Muscle of leg (tissue), 11 donors: ENCODE measurements around the gene ZFYVE16. TPM values are rescaled to one million over a fixed set of nuclear protein-coding genes. Genes with fewer than 3 reads are reported as not detected.
"Not testable (repeated sequence)": the region's sequence is repeated elsewhere in the genome, so short reads cannot be mapped to it uniquely, and the experiment has no call there.

Source experiments
- DNase-seq: peaks from one replicate; pipeline ENCODE4 v3.0.0; 2013
- H3K27ac ChIP-seq: one replicate; pipeline ENCODE4 v1.5.1; 2013; ENCODE audit warnings: mild to moderate bottlenecking, low read length, control low read depth
- H3K27me3 ChIP-seq: one replicate; pipeline ENCODE4 v1.6.1; 2013; ENCODE audit warnings: low read length; ENCODE audit not compliant: control insufficient read depth, insufficient read depth
- H3K36me3 ChIP-seq: one replicate; pipeline ENCODE4 v1.6.1; 2013; ENCODE audit warnings: low read length; ENCODE audit not compliant: control insufficient read depth, insufficient read depth
- H3K4me1 ChIP-seq: one replicate; pipeline ENCODE4 v1.6.1; 2013; ENCODE audit warnings: low read length; ENCODE audit not compliant: control insufficient read depth, insufficient read depth
- H3K4me3 ChIP-seq: one replicate; pipeline ENCODE4 v1.5.1; 2013; ENCODE audit warnings: low read length, control low read depth
- H3K9me3 ChIP-seq: replicated peaks from 2 replicates; pipeline ENCODE4 v1.6.1; 2013; ENCODE audit warnings: low read depth, low read length; ENCODE audit not compliant: control insufficient read depth
- WGBS: methylation state at CpG from one replicate; pipeline ENCODE4 v1.1.5; 2013; ENCODE audit warnings: missing lambda C conversion rate; ENCODE audit not compliant: insufficient coverage; 5-methylcytosine and 5-hydroxymethylcytosine counted together
- polyA plus RNA-seq, 8 donors: library from polyadenylated mRNA; unstranded; fragments of 120-200 nt; gene quantifications; one replicate each; pipeline versions ENCODE4 v1.2.1 to v1.2.3, GENCODE V29; 2013; ENCODE audit warnings: inconsistent platforms in 1 of 8, low replicate concordance in 1 of 8; ENCODE audit not compliant: insufficient read length in 8 of 8, insufficient read depth in 1 of 8
- total RNA-seq: library from RNA; stranded (reverse); fragments of 120-200 nt; gene quantifications from one replicate; pipeline ENCODE4 v1.2.4, GENCODE V29; 2013

The ZFYVE16 gene
- total and polyA plus RNA-seq, 9 donors = 31.2 to 67.8 (median 50.8) TPM

GRCh38 chr5:80442742-80443141 is 34.9 kb downstream of the ZFYVE16 start:
- no peak for DNase-seq
- no peak overlapping the region for H3K4me3 ChIP-seq
- H3K27ac ChIP-seq = no peak overlapping the region
- no peaks in the 10 kb centered on the region for H3K27me3 ChIP-seq
- H3K36me3 ChIP-seq = peaks cover 34% of the 10 kb centered on the region
- no peaks in the 10 kb centered on the region for H3K9me3 ChIP-seq
- no peaks in the 10 kb centered on the region for H3K4me1 ChIP-seq

DNA sequence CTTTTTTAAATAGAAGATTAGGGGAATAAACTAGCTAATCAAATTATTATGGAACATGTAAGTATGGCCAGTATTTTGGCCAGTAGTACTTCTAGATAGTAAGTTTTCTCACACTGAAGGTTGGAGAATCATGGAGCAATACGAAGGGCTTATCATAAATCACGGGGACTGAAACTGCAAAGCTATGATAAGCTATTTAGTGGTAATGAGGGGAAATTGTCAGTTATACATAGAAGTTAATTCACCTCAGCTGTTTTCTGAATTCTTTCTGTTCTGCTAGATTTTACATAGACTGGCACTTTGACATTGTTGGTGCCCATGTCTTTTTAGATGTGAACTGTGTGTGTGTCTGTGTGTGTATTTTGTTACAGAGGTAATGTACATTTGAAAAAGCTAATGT is 45.5 kb downstream of the ZFYVE16 start:
- Histone ChIP-seq H3K9me3 (no peaks in the 10 kb centered on the region), H3K4me1 (no peaks in the 10 kb centered on the region), H3K27me3 (no peaks in the 10 kb centered on the region), H3K36me3 (peaks cover 9% of the 10 kb centered on the region), H3K4me3 (no peak overlapping the region), H3K27ac (no peak overlapping the region)
- WGBS = no CpG with 5 or more reads among the region's 2 CpGs
- no peak for DNase-seq

DNA sequence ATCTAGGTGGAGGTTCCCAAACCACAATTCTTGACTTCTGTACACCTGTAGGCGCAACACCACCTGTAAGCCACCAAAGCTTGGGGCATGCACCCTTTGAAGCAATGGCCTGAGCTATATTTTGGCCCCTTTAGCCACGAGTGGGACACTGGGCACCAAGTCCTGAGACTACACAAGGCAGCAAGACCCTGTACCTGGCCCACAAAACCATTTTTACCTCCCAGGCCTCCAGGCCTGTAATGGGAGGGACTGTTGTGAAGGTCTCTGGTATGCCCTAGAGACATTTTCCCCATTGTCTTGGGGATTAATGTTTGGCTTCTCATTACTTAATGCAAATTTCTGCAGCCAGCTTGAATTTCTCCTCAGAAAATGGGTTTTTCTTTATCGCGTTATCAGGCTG is 55.4 kb downstream of the ZFYVE16 start:
- no peak for DNase-seq
- Histone ChIP-seq H3K4me3 (no peak overlapping the region), H3K4me1 (no peaks in the 10 kb centered on the region), H3K9me3 (peaks cover 13% of the 10 kb centered on the region), H3K36me3 (peaks cover 27% of the 10 kb centered on the region), H3K27ac (no peak overlapping the region), H3K27me3 (no peaks in the 10 kb centered on the region)
- WGBS = 100% methylated on average over 3 of the region's 4 CpGs

GRCh38 chr5:80466669-80467485 is 59.0 kb downstream of the ZFYVE16 start:
- no peak overlapping the region for H3K4me3 ChIP-seq
- H3K9me3 ChIP-seq = peaks cover 19% of the 10 kb centered on the region
- DNase-seq = no peak
- H3K27ac ChIP-seq = no peak overlapping the region
- H3K36me3 ChIP-seq = peaks cover 34% of the 10 kb centered on the region
- WGBS = no CpG with 5 or more reads among the region's 4 CpGs
- no peaks in the 10 kb centered on the region for H3K4me1 ChIP-seq
- H3K27me3 ChIP-seq = no peaks in the 10 kb centered on the region

DNA sequence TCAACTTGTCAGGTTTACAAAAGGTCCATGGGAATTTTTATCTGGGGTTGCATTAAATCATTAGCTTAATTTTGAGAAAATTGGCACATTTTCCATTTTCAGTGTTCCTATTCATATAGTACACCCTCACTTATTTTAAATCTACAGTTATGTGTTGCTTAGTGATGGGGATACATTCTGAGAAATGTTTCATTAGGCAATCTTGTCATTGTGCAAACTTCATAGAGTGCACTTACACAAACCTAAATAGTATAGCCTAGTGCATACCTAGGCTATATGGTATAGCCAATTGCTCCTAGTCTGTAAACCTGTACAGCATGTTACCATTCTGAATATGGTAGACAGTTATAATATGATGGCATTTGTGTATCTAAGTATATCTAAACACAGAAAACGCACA is 60.3 kb downstream of the ZFYVE16 start:
- peaks cover 22% of the 10 kb centered on the region for H3K36me3 ChIP-seq
- H3K27me3 ChIP-seq = no peaks in the 10 kb centered on the region
- H3K4me1 ChIP-seq = no peaks in the 10 kb centered on the region
- no CpG with 5 or more reads among the region's 1 CpG for WGBS
- H3K4me3 ChIP-seq = no peak overlapping the region
- H3K27ac ChIP-seq = no peak overlapping the region
- DNase-seq = no peak
- H3K9me3 ChIP-seq = peaks cover 19% of the 10 kb centered on the region

- Histone ChIP-seq H3K36me3 (peaks cover 13% of the 10 kb centered on the region), H3K9me3 (peaks cover 12% of the 10 kb centered on the region)
- not testable (repeated sequence) for DNase-seq, H3K27me3 ChIP-seq, H3K4me3 ChIP-seq, H3K27ac ChIP-seq, H3K4me1 ChIP-seq
- WGBS = no CpG with 5 or more reads among the region's 2 CpGs
Observed at GRCh38 chr5:80470631-80471030, 62.8 kb downstream of the ZFYVE16 start.

GRCh38 chr5:80474929-80475328 is 67.1 kb downstream of the ZFYVE16 start:
- H3K36me3 ChIP-seq = peaks cover 7% of the 10 kb centered on the region
- no peak overlapping the region for H3K27ac ChIP-seq
- H3K4me1 ChIP-seq = no peaks in the 10 kb centered on the region
- DNase-seq = no peak
- WGBS = no CpG with 5 or more reads among the region's 2 CpGs
- H3K9me3 ChIP-seq = peaks cover 8% of the 10 kb centered on the region
- H3K27me3 ChIP-seq = no peaks in the 10 kb centered on the region
- no peak overlapping the region for H3K4me3 ChIP-seq

DNA sequence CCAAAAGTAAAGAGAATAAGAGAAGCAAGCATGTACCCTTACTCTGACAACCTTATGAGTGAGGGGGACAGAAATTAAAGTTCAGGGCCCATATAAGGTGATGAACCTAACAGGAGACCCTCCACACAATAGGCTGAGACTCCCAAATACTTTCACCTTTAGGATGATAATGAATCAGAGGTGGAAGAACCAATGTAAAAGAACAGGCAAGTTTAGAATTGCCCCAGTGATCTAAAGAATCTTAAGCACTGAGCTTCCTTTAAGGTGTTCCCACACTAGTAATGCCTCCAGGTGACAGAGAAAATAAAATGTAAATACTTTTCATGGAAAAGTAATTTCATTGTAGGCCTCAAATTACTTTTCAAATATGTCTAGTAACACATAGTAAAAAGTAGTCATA is 71.8 kb downstream of the ZFYVE16 start:
- Histone ChIP-seq H3K4me1 (no peaks in the 10 kb centered on the region), H3K27me3 (no peaks in the 10 kb centered on the region), H3K27ac (no peak overlapping the region), H3K9me3 (peaks cover 11% of the 10 kb centered on the region), H3K4me3 (no peak overlapping the region), H3K36me3 (peaks cover 7% of the 10 kb centered on the region)
- DNase-seq = no peak

DNA sequence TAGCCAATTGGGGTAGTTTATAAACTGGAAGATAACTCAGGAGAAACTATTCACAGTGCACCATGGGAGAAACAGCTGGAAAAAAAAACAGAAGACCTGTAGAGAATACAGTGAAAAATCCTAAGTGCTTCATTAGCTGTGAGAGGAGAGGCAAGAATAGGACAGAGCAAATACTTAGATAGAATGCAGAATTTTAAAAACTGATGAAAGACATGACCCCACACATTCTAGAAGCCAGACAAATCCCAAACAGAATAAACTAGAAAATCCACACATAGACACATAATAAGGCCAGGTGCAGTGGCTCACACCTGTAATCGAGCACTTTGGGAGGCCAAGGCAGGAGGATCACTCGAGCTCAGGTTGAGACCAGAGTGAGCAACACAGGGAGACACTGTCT is 72.5 kb downstream of the ZFYVE16 start:
- H3K4me3 ChIP-seq = no peak overlapping the region
- WGBS = 93% methylated on average over 2 of the region's 2 CpGs
- peaks cover 7% of the 10 kb centered on the region for H3K36me3 ChIP-seq

GRCh38 chr5:80481019-80481893 is 73.4 kb downstream of the ZFYVE16 start:
- Histone ChIP-seq H3K4me1 (no peaks in the 10 kb centered on the region), H3K27ac (no peak overlapping the region), H3K4me3 (no peak overlapping the region), H3K36me3 (peaks cover 7% of the 10 kb centered on the region), H3K27me3 (no peaks in the 10 kb centered on the region), H3K9me3 (peaks cover 11% of the 10 kb centered on the region)
- WGBS = 100% methylated on average over 1 of the region's 3 CpGs
- DNase-seq = no peak

More for the DNA sequence above, 72.5 kb downstream of the ZFYVE16 start:
- Histone ChIP-seq H3K27me3 (no peaks in the 10 kb centered on the region), H3K4me1 (no peaks in the 10 kb centered on the region), H3K9me3 (peaks cover 11% of the 10 kb centered on the region), H3K27ac (no peak overlapping the region)
- DNase-seq = no peak
